ENCODE data around the gene VSTM1.

DNA sequence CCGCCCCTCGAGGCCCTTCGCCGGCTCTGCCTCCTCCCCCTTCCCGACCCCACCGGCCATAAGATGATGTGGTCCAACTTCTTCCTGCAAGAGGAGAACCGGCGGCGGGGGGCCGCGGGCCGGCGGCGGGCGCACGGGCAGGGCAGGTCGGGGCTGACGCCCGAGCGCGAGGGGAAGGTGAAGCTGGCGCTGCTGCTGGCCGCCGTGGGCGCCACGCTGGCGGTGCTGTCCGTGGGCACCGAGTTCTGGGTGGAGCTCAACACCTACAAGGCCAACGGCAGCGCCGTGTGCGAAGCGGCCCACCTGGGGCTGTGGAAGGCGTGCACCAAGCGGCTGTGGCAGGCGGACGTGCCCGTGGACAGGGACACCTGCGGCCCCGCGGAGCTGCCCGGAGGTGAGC is 70.9 kb downstream of the VSTM1 start:
- TF ChIP-seq, protein P1, sequence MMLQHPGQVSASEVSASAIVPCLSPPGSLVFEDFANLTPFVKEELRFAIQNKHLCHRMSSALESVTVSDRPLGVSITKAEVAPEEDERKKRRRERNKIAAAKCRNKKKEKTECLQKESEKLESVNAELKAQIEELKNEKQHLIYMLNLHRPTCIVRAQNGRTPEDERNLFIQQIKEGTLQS (IDR thresholded peaks at IDR 0.05; ENCODE audit: insufficient read depth, low read depth, low read length) = no peak
- no peak for TF ChIP-seq ZNF274 (IDR thresholded peaks at IDR 0.05; ENCODE audit: borderline replicate concordance, extremely low read depth, low read length)
- TF ChIP-seq, protein P2, sequence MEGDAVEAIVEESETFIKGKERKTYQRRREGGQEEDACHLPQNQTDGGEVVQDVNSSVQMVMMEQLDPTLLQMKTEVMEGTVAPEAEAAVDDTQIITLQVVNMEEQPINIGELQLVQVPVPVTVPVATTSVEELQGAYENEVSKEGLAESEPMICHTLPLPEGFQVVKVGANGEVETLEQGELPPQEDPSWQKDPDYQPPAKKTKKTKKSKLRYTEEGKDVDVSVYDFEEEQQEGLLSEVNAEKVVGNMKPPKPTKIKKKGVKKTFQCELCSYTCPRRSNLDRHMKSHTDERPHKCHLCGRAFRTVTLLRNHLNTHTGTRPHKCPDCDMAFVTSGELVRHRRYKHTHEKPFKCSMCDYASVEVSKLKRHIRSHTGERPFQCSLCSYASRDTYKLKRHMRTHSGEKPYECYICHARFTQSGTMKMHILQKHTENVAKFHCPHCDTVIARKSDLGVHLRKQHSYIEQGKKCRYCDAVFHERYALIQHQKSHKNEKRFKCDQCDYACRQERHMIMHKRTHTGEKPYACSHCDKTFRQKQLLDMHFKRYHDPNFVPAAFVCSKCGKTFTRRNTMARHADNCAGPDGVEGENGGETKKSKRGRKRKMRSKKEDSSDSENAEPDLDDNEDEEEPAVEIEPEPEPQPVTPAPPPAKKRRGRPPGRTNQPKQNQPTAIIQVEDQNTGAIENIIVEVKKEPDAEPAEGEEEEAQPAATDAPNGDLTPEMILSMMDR (IDR thresholded peaks at IDR 0.05; ENCODE audit: control extremely low read depth in 1 of 3, insufficient read depth in 1 of 3, low read depth in 1 of 3, low read length in 3 of 3) = no peak
- no peak for TF ChIP-seq TAF1 (IDR thresholded peaks at IDR 0.05; ENCODE audit: low read depth, low read length)
- TF ChIP-seq SIN3A (conservative IDR thresholded peaks at IDR 0.05 in 1 of 2, IDR thresholded peaks at IDR 0.05 in 1 of 2; ENCODE audit: low read depth in 1 of 2, low read length in 2 of 2) = no peak
- TF ChIP-seq EZH2 (IDR thresholded peaks at IDR 0.05; ENCODE audit: low read depth, low read length, severe bottlenecking) = no peak
- no peak for TF ChIP-seq TBP (IDR thresholded peaks at IDR 0.05; ENCODE audit: low read depth, low read length)
- TF ChIP-seq RAD21 (IDR thresholded peaks at IDR 0.05 in 1 of 2, conservative IDR thresholded peaks at IDR 0.05 in 1 of 2; ENCODE audit: low read depth in 2 of 2, low read length in 2 of 2) = no peak
- TF ChIP-seq JUN (IDR thresholded peaks at IDR 0.05; ENCODE audit: low read depth, low read length) = no peak
- TF ChIP-seq POLR2A (IDR thresholded peaks at IDR 0.05; ENCODE audit: control extremely low read depth in 1 of 2, low read depth in 2 of 2, low read length in 2 of 2) = no peak
- TF ChIP-seq SIX5 (IDR thresholded peaks at IDR 0.05; ENCODE audit: low read depth, low read length) = no peak
